GM12891 (cell line): Measurements from ENCODE around the gene COL5A1.

Experiments
- PAX5 ChIP-seq: IDR thresholded peaks from 2 replicates; pipeline ENCODE4 v1.6.1; 2011; ENCODE audit warnings: low read length, moderate library complexity, mild to moderate bottlenecking; ENCODE audit not compliant: insufficient read depth, severe bottlenecking
- POLR2A ChIP-seq: IDR thresholded peaks from 2 replicates; pipeline ENCODE4 v1.6.1; 2011; ENCODE audit warnings: low read depth, low read length, control low read depth
- POLR2AphosphoS5 ChIP-seq: IDR thresholded peaks from 2 replicates; pipeline ENCODE4 v1.6.1; 2011; ENCODE audit warnings: low read depth, low read length, control low read depth
- POU2F2 ChIP-seq: IDR thresholded peaks from 2 replicates; pipeline ENCODE4 v1.6.1; 2011; ENCODE audit warnings: low read depth, mild to moderate bottlenecking, control low read depth, low read length, moderate library complexity
- SPI1 ChIP-seq: IDR thresholded peaks from 2 replicates; pipeline ENCODE4 v1.6.1; 2011; ENCODE audit warnings: low read depth, low read length, control low read depth
- TAF1 ChIP-seq: IDR thresholded peaks from 2 replicates; pipeline ENCODE4 v1.6.1; 2011; ENCODE audit warnings: low read depth, low read length, control low read depth

- TF ChIP-seq TAF1 (no peak), POLR2A (no peak), POLR2AphosphoS5 (no peak), PAX5 (no peak), SPI1 (no peak), POU2F2 (no peak)
Measured at GRCh38 chr9:134601764-134602163, 39.8 kb upstream of the COL5A1 start.
